ENCODE data around the gene HSD17B12.
"Not testable (repeated sequence)": the region's sequence is repeated elsewhere in the genome, so short reads cannot be mapped to it uniquely, and the experiment has no call there.

The HSD17B12 gene

DNA sequence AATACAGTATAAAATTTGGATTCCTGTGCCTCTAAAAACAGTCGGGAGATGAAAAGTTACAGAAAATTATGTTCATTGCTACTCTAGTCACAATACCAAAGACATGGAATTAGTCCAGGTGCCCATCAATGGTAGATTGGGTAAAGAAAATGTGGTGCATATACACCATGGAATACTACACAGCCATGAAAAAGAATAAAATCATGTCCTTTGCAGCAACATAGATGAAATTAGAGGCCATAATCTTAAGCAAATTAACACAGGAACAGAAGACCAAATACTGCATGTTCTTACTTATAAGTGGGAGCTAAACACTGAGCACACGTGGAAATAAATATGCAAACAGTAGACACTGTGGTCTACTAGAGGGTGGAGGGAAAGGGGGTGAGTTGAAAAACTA, 67.6 kb downstream of the HSD17B12 start:
- TF ChIP-seq, protein P1, sequence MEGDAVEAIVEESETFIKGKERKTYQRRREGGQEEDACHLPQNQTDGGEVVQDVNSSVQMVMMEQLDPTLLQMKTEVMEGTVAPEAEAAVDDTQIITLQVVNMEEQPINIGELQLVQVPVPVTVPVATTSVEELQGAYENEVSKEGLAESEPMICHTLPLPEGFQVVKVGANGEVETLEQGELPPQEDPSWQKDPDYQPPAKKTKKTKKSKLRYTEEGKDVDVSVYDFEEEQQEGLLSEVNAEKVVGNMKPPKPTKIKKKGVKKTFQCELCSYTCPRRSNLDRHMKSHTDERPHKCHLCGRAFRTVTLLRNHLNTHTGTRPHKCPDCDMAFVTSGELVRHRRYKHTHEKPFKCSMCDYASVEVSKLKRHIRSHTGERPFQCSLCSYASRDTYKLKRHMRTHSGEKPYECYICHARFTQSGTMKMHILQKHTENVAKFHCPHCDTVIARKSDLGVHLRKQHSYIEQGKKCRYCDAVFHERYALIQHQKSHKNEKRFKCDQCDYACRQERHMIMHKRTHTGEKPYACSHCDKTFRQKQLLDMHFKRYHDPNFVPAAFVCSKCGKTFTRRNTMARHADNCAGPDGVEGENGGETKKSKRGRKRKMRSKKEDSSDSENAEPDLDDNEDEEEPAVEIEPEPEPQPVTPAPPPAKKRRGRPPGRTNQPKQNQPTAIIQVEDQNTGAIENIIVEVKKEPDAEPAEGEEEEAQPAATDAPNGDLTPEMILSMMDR (IDR thresholded peaks at IDR 0.05; ENCODE audit: low read depth, low read length) = no peak
- no peaks in the 10 kb centered on the region for H3K9me3 ChIP-seq (ENCODE audit: severe bottlenecking)
- no peaks in the 10 kb centered on the region for H3K27me3 ChIP-seq (ENCODE audit: insufficient read depth, low read depth, severe bottlenecking)
- H3K27ac ChIP-seq = no peak overlapping the region
- no peak for DNase-seq
- no peaks in the 10 kb centered on the region for H3K36me3 ChIP-seq
- no peak overlapping the region for H3K4me3 ChIP-seq (ENCODE audit: low read depth, low read length)

DNA sequence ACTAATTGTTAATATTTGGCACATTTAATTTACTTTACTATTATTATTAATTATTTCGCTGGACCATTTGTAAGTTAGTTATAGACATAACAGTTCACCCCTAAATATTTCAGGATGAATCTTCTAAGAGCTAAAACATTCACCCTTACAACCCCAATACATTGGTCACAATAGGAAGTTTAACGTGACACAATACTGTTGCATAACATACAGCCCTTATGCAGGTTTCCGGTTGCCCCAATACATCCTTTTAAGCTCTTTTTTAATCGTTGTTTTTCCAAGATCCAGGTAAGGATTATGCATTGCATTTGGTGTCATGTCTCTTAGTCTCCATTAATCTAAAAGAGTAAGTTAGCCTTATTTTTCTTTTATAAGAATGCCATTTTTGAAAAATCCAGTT, 71.2 kb downstream of the HSD17B12 start:
- H3K9me3 ChIP-seq (ENCODE audit: severe bottlenecking) = no peaks in the 10 kb centered on the region
- H3K36me3 ChIP-seq = no peaks in the 10 kb centered on the region; the same call in 1 of the 2 replicates
- no peak for DNase-seq
- TF ChIP-seq, protein P1 (IDR thresholded peaks at IDR 0.05; ENCODE audit: low read depth, low read length) = no peak
- H3K27me3 ChIP-seq (ENCODE audit: insufficient read depth, low read depth, severe bottlenecking) = no peaks in the 10 kb centered on the region
- H3K27ac ChIP-seq = no peak overlapping the region
- H3K4me3 ChIP-seq (ENCODE audit: low read depth, low read length) = no peak overlapping the region

DNA sequence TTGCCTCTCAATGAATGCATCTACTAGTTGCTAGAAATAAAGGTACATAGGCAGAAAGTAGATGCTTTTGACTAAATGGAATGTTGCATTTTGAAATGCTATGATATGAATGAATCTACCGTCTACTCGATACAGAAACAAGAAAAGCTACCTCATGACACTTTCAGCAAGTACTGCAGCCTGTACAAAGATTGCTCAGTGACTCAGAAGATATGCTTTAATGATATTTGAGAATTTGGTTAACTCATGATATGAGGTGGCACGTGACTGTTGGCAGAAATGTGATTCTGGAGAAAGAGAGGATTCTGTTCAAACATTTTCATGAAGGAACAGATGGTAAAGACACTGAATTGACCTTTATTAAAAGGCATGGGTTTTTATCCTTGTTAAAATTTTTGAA, 76.0 kb downstream of the HSD17B12 start:
- Histone ChIP-seq H3K9me3 (ENCODE audit: severe bottlenecking) (no peaks in the 10 kb centered on the region), H3K4me3 (ENCODE audit: low read depth, low read length) (no peak overlapping the region), H3K36me3 (no peaks in the 10 kb centered on the region; the same call in 1 of the 2 replicates), H3K27ac (no peak overlapping the region), H3K27me3 (ENCODE audit: insufficient read depth, low read depth, severe bottlenecking) (no peaks in the 10 kb centered on the region)
- DNase-seq = no peak
- TF ChIP-seq, protein P1 (IDR thresholded peaks at IDR 0.05; ENCODE audit: low read depth, low read length) = no peak

DNA sequence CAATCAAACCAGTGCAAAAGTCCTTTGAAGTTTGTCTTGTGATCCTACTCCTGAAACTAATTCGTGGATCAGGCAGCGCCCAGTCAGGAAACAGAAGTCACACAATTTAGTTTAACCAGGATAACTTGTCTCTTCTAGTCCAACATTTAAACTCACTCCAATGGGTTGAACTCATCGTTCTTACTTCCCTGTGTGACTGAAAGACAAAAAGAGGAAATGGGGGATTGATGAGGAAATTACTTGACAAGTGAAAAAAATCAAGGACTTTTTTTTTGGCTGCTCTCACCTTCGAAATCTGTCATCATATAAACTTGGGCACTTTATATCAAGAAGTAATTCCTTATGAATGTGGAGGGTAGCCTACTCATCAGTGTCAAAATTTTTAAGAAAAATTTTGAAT, 78.4 kb downstream of the HSD17B12 start:
- no peaks in the 10 kb centered on the region; the same call in 1 of the 2 replicates for H3K36me3 ChIP-seq
- no peaks in the 10 kb centered on the region for H3K27me3 ChIP-seq (ENCODE audit: insufficient read depth, low read depth, severe bottlenecking)
- no peak overlapping the region for H3K27ac ChIP-seq
- H3K4me3 ChIP-seq (ENCODE audit: low read depth, low read length) = no peak overlapping the region
- no peak for DNase-seq
- TF ChIP-seq, protein P1 (IDR thresholded peaks at IDR 0.05; ENCODE audit: low read depth, low read length) = no peak
- H3K9me3 ChIP-seq (ENCODE audit: severe bottlenecking) = no peaks in the 10 kb centered on the region

DNA sequence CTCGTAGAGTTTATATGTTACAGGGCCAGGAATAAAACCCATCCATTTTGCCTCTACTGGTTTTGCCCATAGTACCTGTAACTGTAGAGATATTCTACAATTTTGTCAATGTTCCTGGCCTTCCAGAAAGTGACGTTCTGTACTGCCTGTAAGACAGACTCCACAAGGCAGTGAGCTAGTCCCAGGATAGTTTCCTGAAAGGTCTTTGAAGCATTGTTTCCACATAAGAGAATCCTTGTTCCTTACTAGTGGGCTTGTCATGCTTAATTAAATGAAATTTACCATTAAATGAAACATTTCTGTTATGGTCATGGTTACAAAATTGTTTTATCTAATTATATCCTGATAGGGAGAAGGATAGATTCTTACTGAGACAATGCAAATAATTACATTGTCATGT, 80.4 kb downstream of the HSD17B12 start:
- Histone ChIP-seq H3K36me3 (no peaks in the 10 kb centered on the region), H3K27me3 (ENCODE audit: insufficient read depth, low read depth, severe bottlenecking) (no peaks in the 10 kb centered on the region), H3K27ac (no peak overlapping the region), H3K9me3 (ENCODE audit: severe bottlenecking) (no peaks in the 10 kb centered on the region), H3K4me3 (ENCODE audit: low read depth, low read length) (no peak overlapping the region)
- no peak for DNase-seq
- TF ChIP-seq, protein P1 (IDR thresholded peaks at IDR 0.05; ENCODE audit: low read depth, low read length) = no peak

DNA sequence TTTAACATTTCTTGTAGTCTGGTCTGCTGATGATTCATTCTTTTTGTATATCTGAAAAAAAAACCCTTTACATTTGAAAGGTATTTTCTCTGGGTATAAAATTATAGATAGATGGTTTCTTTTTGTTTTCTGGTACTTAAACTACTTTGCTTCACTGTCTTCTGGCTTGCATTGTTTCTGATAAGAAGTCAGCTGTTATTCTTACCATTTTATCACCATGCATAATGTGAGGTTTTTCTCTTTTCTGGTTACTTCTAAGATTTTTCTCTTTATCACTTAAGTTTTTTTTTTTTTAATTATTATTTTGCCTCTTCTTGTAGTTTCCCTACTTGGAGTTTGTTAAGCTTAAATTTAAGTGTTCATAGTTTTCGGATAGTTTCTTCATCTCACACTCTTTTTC, 84.7 kb downstream of the HSD17B12 start:
- DNase-seq = no peak
- no peak overlapping the region for H3K27ac ChIP-seq
- no peak overlapping the region for H3K4me3 ChIP-seq (ENCODE audit: low read depth, low read length)
- H3K9me3 ChIP-seq (ENCODE audit: severe bottlenecking) = no peaks in the 10 kb centered on the region
- TF ChIP-seq, protein P1 (IDR thresholded peaks at IDR 0.05; ENCODE audit: low read depth, low read length) = no peak
- H3K27me3 ChIP-seq (ENCODE audit: insufficient read depth, low read depth, severe bottlenecking) = no peaks in the 10 kb centered on the region
- no peaks in the 10 kb centered on the region for H3K36me3 ChIP-seq

DNA sequence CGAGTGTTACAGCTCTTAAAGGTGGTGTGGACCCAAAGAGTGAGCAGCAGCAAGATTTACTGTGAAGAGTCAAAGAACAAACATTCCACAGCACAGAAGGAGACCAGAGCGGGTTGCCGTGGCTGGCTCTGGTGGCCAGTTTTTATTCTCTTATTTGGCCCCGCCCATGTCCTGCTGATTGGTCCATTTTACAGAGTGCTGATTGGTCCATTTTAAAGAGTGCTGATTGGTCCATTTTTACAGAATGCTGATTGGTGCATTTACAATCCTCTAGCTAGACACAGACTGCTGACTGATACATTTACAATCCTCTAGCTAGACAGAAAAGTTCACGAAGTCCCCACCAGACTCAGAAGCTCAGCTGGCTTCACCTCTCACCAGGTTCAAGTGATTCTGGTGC, 88.1 kb downstream of the HSD17B12 start:
- not testable (repeated sequence) for H3K36me3 ChIP-seq; DNase-seq; H3K4me3 ChIP-seq (ENCODE audit: low read depth, low read length); H3K9me3 ChIP-seq (ENCODE audit: severe bottlenecking); H3K27me3 ChIP-seq (ENCODE audit: insufficient read depth, low read depth, severe bottlenecking); H3K27ac ChIP-seq

Measured in WERI-Rb-1 (cell line).